NCI-H748 (cell line): ENCODE results near the gene DDX54.

ENCODE experiments used
- DNase-seq: peaks from one replicate; lab custom pipeline; 2025; ENCODE audit not compliant: unreplicated experiment; lab: John Stamatoyannopoulos, UW

The DDX54 gene

GRCh38 chr12:113165521-113166450 is 19.5 kb downstream of the DDX54 start:
- no peak for DNase-seq

GRCh38 chr12:113164014-113164413 is 21.3 kb downstream of the DDX54 start:
- DNase-seq, result no peak

- no peak for DNase-seq
Measured at GRCh38 chr12:113163030-113163360, 22.3 kb downstream of the DDX54 start.

GRCh38 chr12:113162102-113163029 is 22.9 kb downstream of the DDX54 start:
- no peak for DNase-seq

- DNase-seq, result peak; percentile 73
Measured at GRCh38 chr12:113161415-113162016, 23.8 kb downstream of the DDX54 start.

- DNase-seq, result no peak
Measured at GRCh38 chr12:113159937-113160336, 25.3 kb downstream of the DDX54 start.

- no peak for DNase-seq
Measured at GRCh38 chr12:113158439-113159203, 26.7 kb downstream of the DDX54 start.

- no peak for DNase-seq
Measured at GRCh38 chr12:113157218-113157859, 27.9 kb downstream of the DDX54 start.

- DNase-seq, result no peak
Measured at GRCh38 chr12:113155646-113156045, 29.6 kb downstream of the DDX54 start.

- DNase-seq, result no peak
Measured at GRCh38 chr12:113155060-113155459, 30.2 kb downstream of the DDX54 start.

- DNase-seq, result peak; percentile 76
Measured at GRCh38 chr12:113154351-113154973, 30.8 kb downstream of the DDX54 start.

GRCh38 chr12:113152835-113153814 is 32.2 kb downstream of the DDX54 start:
- DNase-seq, result peak; percentile 90

GRCh38 chr12:113152196-113152834 is 33.0 kb downstream of the DDX54 start:
- no peak for DNase-seq

- DNase-seq, result no peak
Measured at GRCh38 chr12:113151655-113152054, 33.6 kb downstream of the DDX54 start.

GRCh38 chr12:113149361-113150150 is 35.7 kb downstream of the DDX54 start, which contains the start of gene CFAP73:
CFAP73 (plus strand) TSS chr12:113149724; CDS start chr12:113149858, 134 bp downstream.
- peak; percentile 90 for DNase-seq

- DNase-seq, result no peak
Measured at GRCh38 chr12:113146999-113147398, 38.3 kb downstream of the DDX54 start.
